Measurements from ENCODE around the gene SPTBN1. TPM values are rescaled to one million over a fixed set of nuclear protein-coding genes. Genes with fewer than 3 reads are reported as not detected.
"Not testable (repeated sequence)": the region's sequence is repeated elsewhere in the genome, so short reads cannot be mapped to it uniquely, and the experiment has no call there.

SPTBN1 gene
- total RNA-seq, 2 experiments from 2014 or later, result 103 to 107 TPM

- intact Hi-C loops (cut with micrococcal nuclease), result no loop called here
- H3K27me3 Mint-ChIP-seq (ENCODE audit: low read depth), result no peaks in the 10 kb centered on the region
- no peaks in the 10 kb centered on the region for H3K9me3 Mint-ChIP-seq
- no peak overlapping the region for H3K27ac Mint-ChIP-seq
- H3K4me1 Mint-ChIP-seq (ENCODE audit: low read depth), result peaks cover 9% of the 10 kb centered on the region
- DNase-seq, result no peak
- no peaks in the 10 kb centered on the region for H3K36me3 Mint-ChIP-seq (ENCODE audit: low read depth)
- CTCF ChIA-PET, result interaction anchor here (0.6 kb wide), 1 partner anchor 648 kb away, joined by 3 read pairs; no protein-coding TSS in a partner anchor
- H3K4me3 Mint-ChIP-seq, result no peak overlapping the region
Measured at GRCh38 chr2:54528311-54528955, 72.3 kb downstream of the SPTBN1 start.

- H3K9me3 Mint-ChIP-seq; H3K27ac Mint-ChIP-seq; DNase-seq; intact Hi-C loops (cut with micrococcal nuclease); H3K4me1 Mint-ChIP-seq (ENCODE audit: low read depth); H3K4me3 Mint-ChIP-seq; H3K27me3 Mint-ChIP-seq (ENCODE audit: low read depth); H3K36me3 Mint-ChIP-seq (ENCODE audit: low read depth): not testable (repeated sequence)
- CTCF ChIA-PET, result interaction anchor here (0.6 to 1.2 kb wide), 2 partner anchors 136 to 175 kb away, joined by 3 read pairs; no protein-coding TSS in a partner anchor
Measured at GRCh38 chr2:54529518-54529917, 73.4 kb downstream of the SPTBN1 start.

- Mint-ChIP-seq H3K36me3 (ENCODE audit: low read depth) (no peaks in the 10 kb centered on the region), H3K4me1 (ENCODE audit: low read depth) (peaks cover under 1% of the 10 kb centered on the region), H3K27ac (no peak overlapping the region), H3K4me3 (no peak overlapping the region), H3K27me3 (ENCODE audit: low read depth) (no peaks in the 10 kb centered on the region), H3K9me3 (no peaks in the 10 kb centered on the region)
- intact Hi-C loops (cut with micrococcal nuclease), result no loop called here
- CTCF ChIA-PET, result interaction anchor here (0.6 to 1.2 kb wide), 5 partner anchors 11 to 178 kb away, joined by 3 to 4 read pairs (median 3); no protein-coding TSS in a partner anchor
- DNase-seq, result no peak
Measured at GRCh38 chr2:54529935-54530334, 73.8 kb downstream of the SPTBN1 start.

GRCh38 chr2:54531558-54531957 lies 75.4 kb downstream of the SPTBN1 start:
- H3K4me3 Mint-ChIP-seq, result no peak overlapping the region
- CTCF ChIA-PET, result interaction anchor here (0.7 to 1.5 kb wide), 3 partner anchors 22 to 307 kb away, joined by 3 read pairs; no protein-coding TSS in a partner anchor
- intact Hi-C loops (cut with micrococcal nuclease), result no loop called here

GRCh38 chr2:54534221-54534620 lies 78.1 kb downstream of the SPTBN1 start:
- no peak for DNase-seq
- no peaks in the 10 kb centered on the region for H3K36me3 Mint-ChIP-seq (ENCODE audit: low read depth)
- CTCF ChIA-PET, result interaction anchor here (1.0 to 1.1 kb wide), 2 partner anchors 25 to 171 kb away, joined by 3 to 7 read pairs; no protein-coding TSS in a partner anchor
- no peaks in the 10 kb centered on the region for H3K4me1 Mint-ChIP-seq (ENCODE audit: low read depth)
- no peaks in the 10 kb centered on the region for H3K27me3 Mint-ChIP-seq (ENCODE audit: low read depth)
- intact Hi-C loops (cut with micrococcal nuclease), result no loop called here
- no peak overlapping the region for H3K4me3 Mint-ChIP-seq
- H3K9me3 Mint-ChIP-seq, result no peaks in the 10 kb centered on the region
- no peak overlapping the region for H3K27ac Mint-ChIP-seq

More at GRCh38 chr2:54531558-54531957, 75.4 kb downstream of the SPTBN1 start:
- Mint-ChIP-seq H3K27me3 (ENCODE audit: low read depth) (no peaks in the 10 kb centered on the region), H3K27ac (no peak overlapping the region), H3K9me3 (no peaks in the 10 kb centered on the region), H3K36me3 (ENCODE audit: low read depth) (no peaks in the 10 kb centered on the region), H3K4me1 (ENCODE audit: low read depth) (no peaks in the 10 kb centered on the region)
- no peak for DNase-seq

- intact Hi-C loops (cut with micrococcal nuclease), result no loop called here
- H3K36me3 Mint-ChIP-seq (ENCODE audit: low read depth), result no peaks in the 10 kb centered on the region
- no peaks in the 10 kb centered on the region for H3K27me3 Mint-ChIP-seq (ENCODE audit: low read depth)
- no peaks in the 10 kb centered on the region for H3K9me3 Mint-ChIP-seq
- CTCF ChIA-PET, result interaction anchor here (1.0 to 1.1 kb wide), 2 partner anchors 24 to 170 kb away, joined by 3 to 7 read pairs; no protein-coding TSS in a partner anchor
- no peak for DNase-seq
- no peak overlapping the region for H3K27ac Mint-ChIP-seq
- H3K4me1 Mint-ChIP-seq (ENCODE audit: low read depth), result no peaks in the 10 kb centered on the region
- no peak overlapping the region for H3K4me3 Mint-ChIP-seq
Measured at GRCh38 chr2:54534625-54535024, 78.5 kb downstream of the SPTBN1 start.

GRCh38 chr2:54535599-54536195 lies 79.6 kb downstream of the SPTBN1 start:
- Mint-ChIP-seq H3K27ac (no peak overlapping the region), H3K4me3 (no peak overlapping the region), H3K27me3 (ENCODE audit: low read depth) (no peaks in the 10 kb centered on the region), H3K9me3 (no peaks in the 10 kb centered on the region), H3K36me3 (ENCODE audit: low read depth) (no peaks in the 10 kb centered on the region), H3K4me1 (ENCODE audit: low read depth) (no peaks in the 10 kb centered on the region)
- intact Hi-C loops (cut with micrococcal nuclease), result no loop called here
- DNase-seq, result no peak
- CTCF ChIA-PET, result interaction anchor here (0.6 kb wide), 1 partner anchor 882 kb away, joined by 3 read pairs; no protein-coding TSS in a partner anchor

GRCh38 chr2:54536720-54537119 lies 80.6 kb downstream of the SPTBN1 start:
- Mint-ChIP-seq H3K27ac (no peak overlapping the region), H3K27me3 (ENCODE audit: low read depth) (no peaks in the 10 kb centered on the region), H3K9me3 (no peaks in the 10 kb centered on the region), H3K4me1 (ENCODE audit: low read depth) (no peaks in the 10 kb centered on the region), H3K4me3 (no peak overlapping the region), H3K36me3 (ENCODE audit: low read depth) (no peaks in the 10 kb centered on the region)
- CTCF ChIA-PET, result interaction anchor here (0.6 to 1.1 kb wide), 4 partner anchors 15 to 883 kb away, joined by 3 read pairs; no protein-coding TSS in a partner anchor
- intact Hi-C loops (cut with micrococcal nuclease), result no loop called here
- DNase-seq, result no peak

- Mint-ChIP-seq H3K9me3 (no peaks in the 10 kb centered on the region), H3K4me1 (ENCODE audit: low read depth) (no peaks in the 10 kb centered on the region), H3K4me3 (no peak overlapping the region), H3K27me3 (ENCODE audit: low read depth) (no peaks in the 10 kb centered on the region), H3K27ac (no peak overlapping the region), H3K36me3 (ENCODE audit: low read depth) (no peaks in the 10 kb centered on the region)
- CTCF ChIA-PET, result no interaction called here
- no peak for DNase-seq
- intact Hi-C loops (cut with micrococcal nuclease), result no loop called here
Measured at GRCh38 chr2:54538537-54538936, 82.4 kb downstream of the SPTBN1 start.

- no peaks in the 10 kb centered on the region for H3K27me3 Mint-ChIP-seq (ENCODE audit: low read depth)
- CTCF ChIA-PET, result interaction anchor here (0.9 to 1.0 kb wide), 2 partner anchors 15 to 126 kb away, joined by 3 to 4 read pairs; no protein-coding TSS in a partner anchor
- H3K27ac Mint-ChIP-seq, result no peak overlapping the region
- H3K4me1 Mint-ChIP-seq (ENCODE audit: low read depth), result no peaks in the 10 kb centered on the region
- intact Hi-C loops (cut with micrococcal nuclease), result no loop called here
- DNase-seq, result no peak
- H3K4me3 Mint-ChIP-seq, result no peak overlapping the region
- no peaks in the 10 kb centered on the region for H3K36me3 Mint-ChIP-seq (ENCODE audit: low read depth)
- no peaks in the 10 kb centered on the region for H3K9me3 Mint-ChIP-seq
Measured at GRCh38 chr2:54539683-54540082, 83.6 kb downstream of the SPTBN1 start.

GRCh38 chr2:54540194-54540593 lies 84.1 kb downstream of the SPTBN1 start:
- no peaks in the 10 kb centered on the region for H3K4me1 Mint-ChIP-seq (ENCODE audit: low read depth)
- no peaks in the 10 kb centered on the region for H3K36me3 Mint-ChIP-seq (ENCODE audit: low read depth)
- intact Hi-C loops (cut with micrococcal nuclease), result no loop called here
- DNase-seq, result no peak
- H3K9me3 Mint-ChIP-seq, result no peaks in the 10 kb centered on the region
- CTCF ChIA-PET, result interaction anchor here (0.9 to 1.0 kb wide), 2 partner anchors 15 to 126 kb away, joined by 3 to 4 read pairs; no protein-coding TSS in a partner anchor
- no peak overlapping the region for H3K27ac Mint-ChIP-seq
- H3K4me3 Mint-ChIP-seq, result no peak overlapping the region
- H3K27me3 Mint-ChIP-seq (ENCODE audit: low read depth), result no peaks in the 10 kb centered on the region

GRCh38 chr2:54541995-54542394 lies 85.9 kb downstream of the SPTBN1 start:
- H3K27me3 Mint-ChIP-seq (ENCODE audit: low read depth), result no peaks in the 10 kb centered on the region
- DNase-seq, result no peak
- H3K4me3 Mint-ChIP-seq, result no peak overlapping the region
- peaks cover 3% of the 10 kb centered on the region for H3K4me1 Mint-ChIP-seq (ENCODE audit: low read depth)
- CTCF ChIA-PET, result no interaction called here
- H3K27ac Mint-ChIP-seq, result no peak overlapping the region
- H3K36me3 Mint-ChIP-seq (ENCODE audit: low read depth), result no peaks in the 10 kb centered on the region
- intact Hi-C loops (cut with micrococcal nuclease), result no loop called here
- no peaks in the 10 kb centered on the region for H3K9me3 Mint-ChIP-seq
